Spinal cord (tissue), 10 donors: ENCODE measurements around the gene AKIP1. TPM values are rescaled to one million over a fixed set of nuclear protein-coding genes. Genes with fewer than 3 reads are reported as not detected.
"Not testable (repeated sequence)": the region's sequence is repeated elsewhere in the genome, so short reads cannot be mapped to it uniquely, and the experiment has no call there.

Experiments used
- DNase-seq, 6 donors: peaks; one replicate each; pipeline versions ENCODE4 v3.0.0 to v3.0.0-alpha.2; 2013 to 2015; ENCODE audit warnings: low spot score in 6 of 6, low read depth in 4 of 6
- H3K27ac ChIP-seq: one replicate; pipeline ENCODE4 v1.5.1; 2013; ENCODE audit warnings: low read depth, low read length, control low read depth
- H3K27me3 ChIP-seq: one replicate; pipeline ENCODE4 v1.6.1; 2013; ENCODE audit warnings: low read length; ENCODE audit not compliant: control insufficient read depth, insufficient read depth
- H3K36me3 ChIP-seq: one replicate; pipeline ENCODE4 v1.6.1; 2013; ENCODE audit warnings: low read length; ENCODE audit not compliant: control insufficient read depth, insufficient read depth
- H3K4me1 ChIP-seq: one replicate; pipeline ENCODE4 v1.6.1; 2013; ENCODE audit warnings: low read length; ENCODE audit not compliant: control insufficient read depth, insufficient read depth
- H3K4me3 ChIP-seq: one replicate; pipeline ENCODE4 v1.5.1; 2013; ENCODE audit warnings: low read depth, low read length, control low read depth
- H3K9me3 ChIP-seq: one replicate; pipeline ENCODE4 v1.6.1; 2013; ENCODE audit warnings: low read length; ENCODE audit not compliant: control insufficient read depth, insufficient read depth
- WGBS: methylation state at CpG from one replicate; pipeline ENCODE4 v1.1.5; 2013; ENCODE audit warnings: missing lambda C conversion rate; ENCODE audit not compliant: insufficient coverage; 5-methylcytosine and 5-hydroxymethylcytosine counted together
- polyA plus RNA-seq, 2 donors: library from polyadenylated mRNA; unstranded; fragments of 120-200 nt; gene quantifications; one replicate each; pipeline ENCODE4 v1.2.1, GENCODE V29; 2013; ENCODE audit not compliant: insufficient read length in 2 of 2
- total RNA-seq, 2 donors: library from RNA; depleted of rRNA in 1 of 2; stranded (reverse); fragments of 120-200 nt in 1 of 2; fragments of >200 nt in 1 of 2; gene quantifications; one replicate each; pipeline versions ENCODE4 v1.2.3 to v1.2.4, GENCODE V29; 2013 to 2014
- donor health status: healthy.

The AKIP1 gene
- total and polyA plus RNA-seq, 4 donors, result 21.3 to 43.6 (median 31.5) TPM

DNA sequence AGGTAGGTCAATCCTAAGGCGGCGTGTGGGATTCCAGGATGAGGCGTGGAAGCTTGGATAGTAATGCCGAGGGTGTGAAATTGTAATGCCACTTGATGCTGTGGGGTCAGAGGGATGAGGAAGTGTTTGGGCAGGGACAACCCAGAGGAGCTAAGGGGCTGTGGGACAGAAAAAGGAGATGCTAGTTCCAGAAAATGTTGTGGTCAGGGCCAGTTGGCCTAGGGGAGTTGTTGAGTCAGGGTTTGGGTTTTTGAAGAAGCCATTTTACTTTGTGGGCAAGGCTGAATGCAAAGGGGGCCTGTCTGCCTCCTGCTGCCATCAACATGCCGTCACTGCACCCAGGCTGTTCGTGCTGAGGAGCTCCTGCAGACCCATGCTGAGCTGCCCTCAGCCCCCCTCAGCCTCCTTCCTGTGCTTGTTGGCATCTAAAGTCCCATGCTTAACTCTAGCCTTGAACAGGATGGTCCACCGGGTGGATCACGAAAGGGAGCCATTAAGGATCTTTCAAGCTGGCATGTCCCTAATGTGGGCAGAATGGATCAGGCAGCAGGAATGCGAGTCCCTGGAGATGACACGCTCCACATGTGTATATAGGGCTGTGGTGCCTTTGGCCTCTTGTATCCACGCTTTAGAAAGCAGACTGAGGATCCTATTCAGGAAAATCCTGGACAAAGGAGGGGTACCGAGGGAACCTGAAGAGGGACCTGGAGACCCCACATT, 19.6 kb downstream of the AKIP1 start:
- Histone ChIP-seq H3K9me3 (no peaks in the 10 kb centered on the region), H3K4me3 (no peak overlapping the region), H3K36me3 (peaks cover 5% of the 10 kb centered on the region), H3K4me1 (no peaks in the 10 kb centered on the region), H3K27me3 (no peaks in the 10 kb centered on the region), H3K27ac (no peak overlapping the region)
- 91% methylated on average over 12 of the region's 12 CpGs for WGBS
- no peak for DNase-seq

DNA sequence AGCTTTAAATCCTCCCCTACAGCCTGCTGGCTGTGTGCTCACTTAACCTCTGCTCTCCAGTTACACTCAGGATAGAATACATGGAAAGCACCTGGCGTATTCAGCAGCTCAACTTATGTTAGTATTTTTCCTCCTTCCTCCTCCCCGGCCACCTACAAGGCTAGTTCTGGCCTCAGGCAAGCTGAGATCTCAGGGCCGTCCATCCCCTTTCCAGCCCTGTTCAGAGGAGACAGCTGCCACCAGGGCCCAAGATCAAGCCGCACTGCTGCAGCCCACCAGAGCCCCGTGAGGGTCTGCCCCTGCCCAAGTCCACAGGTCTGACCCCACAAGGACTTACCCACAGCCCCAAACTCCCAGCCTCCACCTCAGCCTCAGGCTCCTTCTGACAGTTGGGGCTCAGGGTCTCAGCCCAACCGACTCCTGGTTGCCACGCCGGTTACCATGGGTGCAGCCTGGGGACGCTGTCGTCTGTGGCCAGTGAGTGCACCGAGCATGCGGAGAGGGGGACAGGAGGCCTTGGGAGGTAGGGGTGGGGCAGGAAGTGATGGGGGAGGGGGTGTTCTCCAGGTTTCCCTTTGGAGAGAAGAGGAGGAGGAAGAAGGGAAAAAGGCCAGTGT, 21.7 kb downstream of the AKIP1 start, which contains the start of gene C11orf16:
C11orf16 (minus strand) TSS at position 384 of the 617 bp plus-strand sequence. CDS start 639 bp downstream, outside the sequence.
- no peak for DNase-seq
- Histone ChIP-seq H3K4me3 (no peak within 1 kb of the TSS), H3K9me3 (no peaks in the 10 kb centered on the region), H3K27ac (no peak within 1 kb of the TSS), H3K36me3 (no peaks in the 10 kb centered on the region), H3K27me3 (no peaks in the 10 kb centered on the region), H3K4me1 (no peaks in the 10 kb centered on the region)
- 63% methylated on average over 12 of the region's 12 CpGs for WGBS

DNA sequence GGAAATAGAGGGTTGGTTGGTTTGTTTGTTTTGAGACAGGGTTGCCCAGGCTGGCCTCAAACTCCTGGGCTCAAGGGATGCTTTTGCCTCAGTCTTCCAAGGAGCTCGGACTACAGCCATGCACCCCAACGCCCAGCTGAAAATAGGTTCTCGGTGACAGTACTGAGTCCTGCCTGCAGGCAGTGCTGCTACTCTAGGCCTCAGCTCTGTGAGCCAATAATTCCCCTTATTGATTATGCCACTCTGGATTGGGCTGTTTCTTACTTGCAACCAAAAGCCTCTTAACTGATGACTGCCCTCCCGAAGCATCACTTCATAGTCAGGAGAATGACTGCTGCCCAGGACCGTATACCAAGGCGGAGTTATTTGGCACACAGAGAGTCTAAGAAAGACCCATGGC, 22.9 kb downstream of the AKIP1 start:
- Histone ChIP-seq H3K27me3 (no peaks in the 10 kb centered on the region), H3K9me3 (no peaks in the 10 kb centered on the region), H3K27ac (no peak overlapping the region), H3K4me1 (no peaks in the 10 kb centered on the region), H3K4me3 (no peak overlapping the region), H3K36me3 (no peaks in the 10 kb centered on the region)
- DNase-seq, result no peak
- 90% methylated on average over 6 of the region's 6 CpGs for WGBS

DNA sequence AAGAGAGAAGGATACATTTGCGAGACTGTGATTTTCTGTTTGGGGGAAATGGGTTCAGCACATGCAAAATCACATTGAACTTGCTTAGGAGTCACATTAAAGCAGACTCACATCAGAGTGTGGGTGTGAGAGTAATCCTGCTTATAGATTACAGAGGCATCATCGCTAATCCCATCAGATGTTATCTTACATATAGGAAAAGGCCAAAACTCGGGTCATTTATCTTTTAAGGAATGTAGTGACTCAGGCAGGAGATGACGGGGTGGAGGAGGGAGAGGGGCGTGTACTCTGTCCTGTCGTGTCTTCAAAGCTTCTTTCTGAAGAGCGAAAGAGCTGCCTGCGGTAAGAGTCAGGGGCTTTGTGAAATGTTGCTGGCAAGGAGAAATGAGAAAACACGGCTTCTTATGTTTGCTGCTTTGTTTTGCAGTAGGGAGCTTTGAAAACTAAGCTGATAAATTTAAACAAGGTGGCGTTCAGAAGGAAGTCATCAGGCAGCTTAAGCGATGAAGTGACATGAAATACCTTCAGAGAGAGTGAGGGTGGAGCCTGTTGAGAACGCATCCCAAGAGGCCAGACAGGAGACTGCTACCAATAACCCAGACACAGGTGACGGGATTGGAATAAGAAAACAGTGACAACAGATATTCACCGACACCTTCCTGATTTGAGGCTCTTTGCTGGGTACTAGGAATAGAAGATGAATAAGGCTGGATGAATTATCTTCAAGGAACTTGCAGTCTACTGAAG, 23.9 kb downstream of the AKIP1 start:
- Histone ChIP-seq H3K36me3 (no peaks in the 10 kb centered on the region), H3K27ac (no peak overlapping the region), H3K9me3 (no peaks in the 10 kb centered on the region), H3K4me1 (no peaks in the 10 kb centered on the region), H3K27me3 (no peaks in the 10 kb centered on the region), H3K4me3 (no peak overlapping the region)
- 59% methylated on average over 12 of the region's 14 CpGs for WGBS
- DNase-seq, result no peak

DNA sequence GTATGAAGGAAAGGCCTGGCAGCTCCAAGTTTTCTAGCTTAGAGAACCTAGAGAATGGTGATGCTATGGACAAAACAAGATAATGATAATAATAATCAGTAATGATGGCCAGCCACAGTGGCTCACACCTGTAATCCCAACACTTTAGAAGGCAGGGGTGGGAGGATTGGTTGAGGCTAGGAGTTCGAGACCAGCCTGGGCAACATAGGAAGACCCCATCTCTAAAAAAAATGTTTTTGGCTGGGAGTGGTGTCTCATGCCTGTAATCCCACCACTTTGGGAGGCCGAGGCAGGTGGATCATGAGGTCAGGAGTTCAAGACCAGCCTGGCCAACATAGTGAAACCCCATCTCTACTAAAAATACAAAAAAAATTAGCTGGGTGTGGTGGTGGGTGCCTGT, 24.8 kb downstream of the AKIP1 start:
- no CpG with 5 or more reads among the region's 2 CpGs for WGBS
- H3K27me3 ChIP-seq, DNase-seq, H3K36me3 ChIP-seq, H3K4me1 ChIP-seq, H3K4me3 ChIP-seq, H3K9me3 ChIP-seq, H3K27ac ChIP-seq: not testable (repeated sequence)

DNA sequence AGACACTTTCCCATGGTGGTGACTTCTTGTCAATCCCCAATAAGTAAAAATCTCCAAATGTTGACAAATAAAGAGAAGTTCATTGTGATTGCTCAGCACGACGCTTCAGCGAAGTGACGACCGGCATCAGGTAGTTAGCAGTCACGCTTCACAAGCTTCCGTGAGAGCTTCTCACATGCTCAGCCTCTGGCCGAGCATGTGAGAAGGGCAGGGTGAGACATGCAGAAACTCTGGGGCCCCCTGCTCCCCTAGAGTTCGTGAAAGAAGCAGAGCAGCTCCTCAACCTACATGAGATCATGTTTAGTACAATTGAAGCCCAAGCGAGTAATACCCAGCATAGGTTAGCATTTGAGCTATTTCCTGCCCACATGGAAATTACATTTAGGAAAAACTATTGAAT, 26.2 kb downstream of the AKIP1 start:
- Histone ChIP-seq H3K9me3 (no peaks in the 10 kb centered on the region), H3K4me3 (no peak overlapping the region), H3K27me3 (no peaks in the 10 kb centered on the region), H3K36me3 (no peaks in the 10 kb centered on the region), H3K4me1 (no peaks in the 10 kb centered on the region), H3K27ac (no peak overlapping the region)
- no peak for DNase-seq
- 94% methylated on average over 8 of the region's 10 CpGs for WGBS

DNA sequence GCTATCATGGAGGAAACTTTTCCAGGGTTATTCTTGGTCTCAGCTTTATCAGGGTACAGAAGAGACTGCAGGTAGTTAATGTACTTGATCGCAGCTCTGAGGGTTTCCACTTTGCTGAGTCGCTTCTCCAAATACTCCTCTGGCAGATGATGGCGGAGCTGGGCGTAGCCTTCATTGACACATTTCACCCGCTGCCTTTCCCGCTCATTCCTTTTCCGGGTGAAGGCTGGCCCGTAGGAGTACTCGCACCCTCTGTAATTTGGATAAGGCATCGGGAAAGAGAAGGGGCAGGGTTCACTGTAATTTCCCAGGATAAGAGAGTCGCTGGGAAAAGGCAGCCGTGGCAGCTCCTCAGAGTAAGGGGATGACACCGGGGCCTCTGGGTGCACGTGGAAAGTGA, 26.7 kb downstream of the AKIP1 start:
- H3K27me3 ChIP-seq, result no peaks in the 10 kb centered on the region
- no peaks in the 10 kb centered on the region for H3K4me1 ChIP-seq
- H3K9me3 ChIP-seq, result no peaks in the 10 kb centered on the region
- 83% methylated on average over 13 of the region's 14 CpGs for WGBS
- no peak overlapping the region for H3K27ac ChIP-seq
- H3K4me3 ChIP-seq, result no peak overlapping the region
- H3K36me3 ChIP-seq, result no peaks in the 10 kb centered on the region
- no peak for DNase-seq

DNA sequence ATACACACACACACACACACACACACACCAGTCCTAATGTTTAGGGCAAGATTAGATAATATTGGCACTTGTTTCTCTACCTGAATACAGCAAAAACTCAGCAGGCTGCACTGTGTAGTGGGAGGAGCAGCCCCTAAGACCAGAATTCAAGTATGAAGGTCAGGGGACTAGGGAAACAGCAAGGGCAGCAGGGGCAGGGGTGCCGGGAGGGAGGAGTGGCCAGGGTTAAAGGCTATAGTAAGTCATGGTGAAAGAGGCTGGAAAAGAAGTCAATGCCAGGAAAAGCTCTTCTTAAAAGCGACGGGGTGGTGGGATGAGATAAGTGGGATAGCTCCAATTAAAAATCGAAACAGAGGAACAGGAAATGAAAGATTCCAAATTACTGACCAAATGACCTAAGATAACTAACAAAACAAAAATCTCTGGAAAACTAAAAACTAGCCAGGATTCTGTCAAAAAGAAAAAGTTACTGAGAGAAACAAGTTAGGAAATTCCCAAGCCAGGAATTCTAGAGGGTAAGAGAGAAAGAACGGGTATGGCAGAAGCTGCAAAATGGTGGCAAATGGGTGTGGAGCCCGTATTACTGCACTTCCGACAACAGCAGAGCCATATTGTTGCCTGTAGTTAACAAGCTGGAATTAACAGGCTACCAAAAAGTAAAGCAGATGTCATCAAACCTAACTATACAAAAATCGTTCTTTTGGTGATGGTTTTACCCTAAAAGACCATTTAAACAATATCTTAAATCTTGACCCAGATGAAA, 30.5 kb downstream of the AKIP1 start:
- H3K27me3 ChIP-seq, result no peaks in the 10 kb centered on the region
- H3K4me1 ChIP-seq, result no peaks in the 10 kb centered on the region
- DNase-seq, result no peak
- 43% methylated on average over 1 of the region's 8 CpGs for WGBS
- H3K9me3 ChIP-seq, result no peaks in the 10 kb centered on the region
- no peak overlapping the region for H3K27ac ChIP-seq
- H3K4me3 ChIP-seq, result no peak overlapping the region
- H3K36me3 ChIP-seq, result no peaks in the 10 kb centered on the region

DNA sequence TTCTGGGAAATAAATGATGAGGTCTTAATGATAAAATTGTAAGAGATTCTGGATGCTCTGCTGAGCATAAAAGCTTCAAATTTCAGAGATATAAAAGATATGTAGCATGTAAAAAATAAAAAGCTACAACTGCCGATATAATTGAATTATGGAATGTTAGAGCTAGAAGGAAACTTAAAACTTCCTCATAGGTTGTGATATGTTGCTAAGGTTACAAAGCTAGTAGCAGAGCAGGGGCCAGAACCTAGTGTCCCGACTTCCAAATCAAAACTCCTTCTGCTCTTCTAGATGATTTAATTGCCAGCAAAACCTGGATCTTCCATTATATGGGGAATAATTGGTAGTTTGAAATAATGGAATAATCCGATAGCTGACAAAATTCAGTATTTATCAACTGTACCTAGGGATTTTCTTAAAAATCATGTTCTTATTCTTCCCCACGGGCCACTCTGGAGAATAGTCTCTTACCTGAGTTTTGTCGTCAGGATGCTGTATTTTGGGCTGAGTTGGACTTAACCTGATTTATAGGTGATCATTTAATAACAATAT, 31.6 kb downstream of the AKIP1 start, which contains the start of gene ASCL3:
ASCL3 (minus strand) TSS at position 499 of the 549 bp plus-strand sequence. CDS start 4,855 bp downstream, outside the sequence.
- Histone ChIP-seq H3K4me1 (no peaks in the 10 kb centered on the region), H3K27me3 (no peaks in the 10 kb centered on the region), H3K36me3 (no peaks in the 10 kb centered on the region), H3K4me3 (no peak within 1 kb of the TSS), H3K9me3 (no peaks in the 10 kb centered on the region), H3K27ac (no peak within 1 kb of the TSS)
- no CpG with 5 or more reads among the region's 5 CpGs for WGBS
- DNase-seq, result peak in 1 of 6 donors; percentile 3
